Lower leg skin (tissue), 4 donors: Measurements from ENCODE around the gene TMEM145. TPM values are rescaled to one million over a fixed set of nuclear protein-coding genes. Genes with fewer than 3 reads are reported as not detected.
A peak's percentile ranks its signal among the peaks of the same experiment; 100 is the strongest.

Experiments used
- DNase-seq, 2 donors: peaks; one replicate each; pipeline ENCODE4 v3.0.0-alpha.2; 2019; ENCODE audit warnings: low spot score in 2 of 2
- H3K4me3 ChIP-seq: fragments of 200-600 bp; sonication (generic); 2 replicates; pipeline ENCODE4 v1.5.1; 2017; ENCODE audit warnings: mild to moderate bottlenecking, low read depth; ENCODE audit not compliant: poor library complexity, severe bottlenecking
- CTCF ChIP-seq, 3 donors: fragments of 450-650 bp; IDR thresholded peaks; one replicate each; pipeline ENCODE4 v1.5.1; 2016; ENCODE audit warnings: antibody characterized with exemption in 3 of 3, mild to moderate bottlenecking in 3 of 3, moderate library complexity in 2 of 3
- POLR2A ChIP-seq, 2 donors: fragments of 450-650 bp; IDR thresholded peaks; one replicate each; pipeline ENCODE4 v1.6.1; 2016 to 2017; ENCODE audit warnings: antibody characterized with exemption in 2 of 2, mild to moderate bottlenecking in 1 of 2, moderate library complexity in 1 of 2
- WGBS, 2 donors: methylation state at CpG; one replicate each; pipeline ENCODE4 v1.1.5; 2018; 5-methylcytosine and 5-hydroxymethylcytosine counted together
- intact Hi-C: fragments of 100-400 bp; cut with DNase I; formaldehyde crosslinking; loops from one replicate; pipeline ENCODE4 v1.15.0; 2023; ENCODE audit warnings: low total_unique reads
- total RNA-seq, 4 donors: library from RNA; depleted of rRNA; stranded (reverse); fragments of >200 nt; gene quantifications; one replicate each; pipeline ENCODE4 v1.1.0, GENCODE V29; 2016

TMEM145 gene
- total RNA-seq, 4 donors from 2014 or later, result 0.88 TPM; not detected in 3

GRCh38 chr19:42272989-42273406, 40.1 kb upstream of the TMEM145 start:
- WGBS, 2 donors, result 97% methylated on average over 23 of the region's 23 CpGs
- no peak overlapping the region for H3K4me3 ChIP-seq
- no peak for DNase-seq
- TF ChIP-seq POLR2A (IDR thresholded peaks at IDR 0.05), result no peak
- intact Hi-C loops, result no loop called here

GRCh38 chr19:42273407-42274064, 39.6 kb upstream of the TMEM145 start:
- H3K4me3 ChIP-seq, result no peak overlapping the region
- TF ChIP-seq POLR2A (IDR thresholded peaks at IDR 0.05), result no peak
- TF ChIP-seq CTCF (IDR thresholded peaks at IDR 0.05), result no peak
- intact Hi-C loops, result no loop called here
- DNase-seq, result peak in 1 of 2 donors; percentile 14
- 93 to 94% methylated on average over 37 to 43 of the region's 43 CpGs for WGBS, 2 donors

GRCh38 chr19:42274065-42274682, 38.9 kb upstream of the TMEM145 start:
- DNase-seq, result peak in 1 of 2 donors; percentile 14
- intact Hi-C loops, result no loop called here
- no peak overlapping the region for H3K4me3 ChIP-seq
- TF ChIP-seq POLR2A (IDR thresholded peaks at IDR 0.05) (no peak), CTCF (IDR thresholded peaks at IDR 0.05) (no peak)
- WGBS, 2 donors, result 92 to 94% methylated on average over 22 of the region's 22 CpGs

- no peak overlapping the region for H3K4me3 ChIP-seq
- 53 to 66% methylated on average over 7 of the region's 7 CpGs for WGBS, 2 donors
- intact Hi-C loops, result no loop called here
- DNase-seq, result no peak
- TF ChIP-seq CTCF (IDR thresholded peaks at IDR 0.05), result no peak
- no peak for TF ChIP-seq POLR2A (IDR thresholded peaks at IDR 0.05)
Observed at GRCh38 chr19:42275103-42275502, 38.0 kb upstream of the TMEM145 start.

- 80 to 93% methylated on average over 3 of the region's 3 CpGs for WGBS, 2 donors
- H3K4me3 ChIP-seq, result no peak overlapping the region
- TF ChIP-seq POLR2A (IDR thresholded peaks at IDR 0.05), result no peak
- no peak for TF ChIP-seq CTCF (IDR thresholded peaks at IDR 0.05)
- DNase-seq, result no peak
- intact Hi-C loops, result no loop called here
Observed at GRCh38 chr19:42275517-42275916, 37.6 kb upstream of the TMEM145 start.

GRCh38 chr19:42276284-42276683, 36.8 kb upstream of the TMEM145 start:
- TF ChIP-seq POLR2A (IDR thresholded peaks at IDR 0.05), result no peak
- TF ChIP-seq CTCF (IDR thresholded peaks at IDR 0.05), result no peak
- intact Hi-C loops, result no loop called here
- peak in 1 of 2 donors; percentile 85 for DNase-seq
- WGBS, 2 donors, result 43 to 46% methylated on average over 3 of the region's 3 CpGs
- no peak overlapping the region for H3K4me3 ChIP-seq
